Muscle of leg (tissue), 16 donors: Measurements from ENCODE around the gene OR4Q3. TPM values are rescaled to one million over a fixed set of nuclear protein-coding genes. Genes with fewer than 3 reads are reported as not detected.
"Not testable (repeated sequence)": the region's sequence is repeated elsewhere in the genome, so short reads cannot be mapped to it uniquely, and the experiment has no call there.

Source experiments
- DNase-seq: peaks from one replicate; pipeline ENCODE4 v3.0.0; 2013
- H3K27ac ChIP-seq: one replicate; pipeline ENCODE4 v1.5.1; 2013; ENCODE audit warnings: mild to moderate bottlenecking, low read length, control low read depth
- H3K27me3 ChIP-seq: one replicate; pipeline ENCODE4 v1.6.1; 2013; ENCODE audit warnings: low read length; ENCODE audit not compliant: control insufficient read depth, insufficient read depth
- H3K36me3 ChIP-seq: one replicate; pipeline ENCODE4 v1.6.1; 2013; ENCODE audit warnings: low read length; ENCODE audit not compliant: control insufficient read depth, insufficient read depth
- H3K4me1 ChIP-seq: one replicate; pipeline ENCODE4 v1.6.1; 2013; ENCODE audit warnings: low read length; ENCODE audit not compliant: control insufficient read depth, insufficient read depth
- H3K4me3 ChIP-seq: one replicate; pipeline ENCODE4 v1.5.1; 2013; ENCODE audit warnings: low read length, control low read depth
- H3K9me3 ChIP-seq: replicated peaks from 2 replicates; pipeline ENCODE4 v1.6.1; 2013; ENCODE audit warnings: low read depth, low read length; ENCODE audit not compliant: control insufficient read depth
- WGBS: methylation state at CpG from one replicate; pipeline ENCODE4 v1.1.5; 2013; ENCODE audit warnings: missing lambda C conversion rate; ENCODE audit not compliant: insufficient coverage; 5-methylcytosine and 5-hydroxymethylcytosine counted together
- long read RNA-seq, 11 donors: transcript quantifications; one replicate each; lab custom pipeline, GENCODE V29; 2026
- polyA plus RNA-seq, 8 donors: library from polyadenylated mRNA; unstranded; fragments of 120-200 nt; gene quantifications; one replicate each; pipeline versions ENCODE4 v1.2.1 to v1.2.3, GENCODE V29; 2013; ENCODE audit warnings: inconsistent platforms in 1 of 8, low replicate concordance in 1 of 8; ENCODE audit not compliant: insufficient read length in 8 of 8, insufficient read depth in 1 of 8
- total RNA-seq: library from RNA; stranded (reverse); fragments of 120-200 nt; gene quantifications from one replicate; pipeline ENCODE4 v1.2.4, GENCODE V29; 2013

The OR4Q3 gene
- not detected for total RNA-seq
- polyA plus RNA-seq, result not detected
- long read RNA-seq, donor 1, result 0 reads
- long read RNA-seq, donor 2, result 0 reads
- long read RNA-seq, donor 3, result 0 reads
- long read RNA-seq, donor 4, partial matches to known transcripts, result 0 of 1 reads
- long read RNA-seq, donor 4, other reads (novel, unspliced or antisense), result 0 of 1 reads
- long read RNA-seq, donor 5, result 0 reads
- long read RNA-seq, donor 6, result 0 reads
- long read RNA-seq, donor 7, result 0 reads
- long read RNA-seq, donor 8, result 0 reads
- long read RNA-seq, donor 9, result 0 reads
- long read RNA-seq, donor 10, result 0 reads
- long read RNA-seq, donor 11, result 0 reads

DNA sequence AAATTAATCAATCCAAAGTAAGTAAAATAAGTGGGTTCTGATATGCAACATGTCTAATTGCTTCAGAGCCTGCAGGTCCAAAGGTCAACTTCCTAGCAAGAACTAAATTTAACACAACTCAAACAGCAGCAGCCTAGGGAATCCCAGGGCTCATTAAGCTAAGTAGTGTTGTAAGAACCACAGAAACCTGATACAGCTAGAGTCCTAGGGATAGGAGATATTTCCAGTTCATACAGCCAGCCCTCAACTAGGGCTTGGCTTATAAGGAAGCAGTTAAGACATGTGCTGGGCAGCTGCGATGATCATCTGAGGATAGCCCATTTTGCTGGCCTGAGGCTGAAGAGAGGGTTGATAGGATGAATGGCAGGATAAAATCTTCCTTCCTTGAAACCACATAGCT is at the start of gene OR4Q3:
OR4Q3 (plus strand) TSS at position 316 of the 400 bp plus-strand sequence.
- Histone ChIP-seq H3K27ac (no peak within 1 kb of the TSS), H3K36me3 (no peaks in the 10 kb centered on the region), H3K4me3 (no peak within 1 kb of the TSS), H3K4me1 (no peaks in the 10 kb centered on the region), H3K9me3 (peaks cover 7% of the 10 kb centered on the region), H3K27me3 (no peaks in the 10 kb centered on the region)
- no peak for DNase-seq
- no CpG with 5 or more reads among the region's 1 CpG for WGBS

GRCh38 chr14:19729359-19729758 is 14.0 kb upstream of the OR4Q3 start:
- H3K4me3 ChIP-seq, result no peak overlapping the region
- H3K27ac ChIP-seq, result no peak overlapping the region
- H3K36me3 ChIP-seq, result no peaks in the 10 kb centered on the region
- DNase-seq, result no peak
- H3K4me1 ChIP-seq, result no peaks in the 10 kb centered on the region
- H3K27me3 ChIP-seq, result no peaks in the 10 kb centered on the region
- H3K9me3 ChIP-seq, result peaks cover 13% of the 10 kb centered on the region

DNA sequence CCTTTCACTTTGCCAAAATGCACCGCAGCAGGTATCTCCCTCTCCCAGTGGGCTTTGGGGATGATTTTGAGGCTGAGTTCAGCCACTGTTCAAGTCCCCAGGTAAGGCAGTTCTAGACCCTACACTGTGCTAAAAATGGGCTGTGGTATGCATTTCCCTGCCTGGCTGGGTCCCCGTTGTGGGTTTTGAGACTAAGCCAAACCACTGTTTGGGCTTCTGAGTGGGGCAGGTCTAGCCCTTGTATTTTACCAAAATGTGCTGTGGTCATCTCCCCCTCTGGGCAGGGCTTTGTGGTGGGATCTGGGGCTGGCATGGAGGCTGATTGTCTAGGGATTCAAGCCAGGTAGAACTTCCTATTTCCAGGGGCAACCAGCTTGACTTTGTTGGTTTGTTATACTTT is 13.6 kb upstream of the OR4Q3 start:
- Histone ChIP-seq H3K4me1 (no peaks in the 10 kb centered on the region), H3K36me3 (no peaks in the 10 kb centered on the region), H3K27me3 (no peaks in the 10 kb centered on the region), H3K9me3 (peaks cover 13% of the 10 kb centered on the region), H3K27ac (no peak overlapping the region), H3K4me3 (no peak overlapping the region)
- 60% methylated on average over 1 of the region's 2 CpGs for WGBS
- DNase-seq, result no peak

DNA sequence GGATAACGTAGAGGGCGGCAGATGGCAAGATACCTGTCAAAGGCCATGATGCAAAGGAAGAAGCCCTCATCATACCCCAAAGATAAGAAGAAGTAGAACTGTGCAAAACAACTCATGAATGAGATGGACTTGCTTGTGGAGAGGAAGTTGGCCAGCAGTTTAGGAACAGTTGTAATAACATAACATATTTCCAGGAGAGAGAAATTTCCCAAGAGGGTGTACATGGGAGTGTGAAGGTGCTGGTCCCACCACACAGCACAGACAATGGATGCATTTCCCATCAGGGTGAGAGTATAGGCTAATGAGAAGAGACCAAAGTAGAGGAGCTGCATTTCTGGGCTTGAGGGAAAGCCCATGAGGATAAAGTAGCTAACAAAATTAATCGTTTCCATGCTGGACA is 9.5 kb upstream of the OR4Q3 start:
- H3K4me1 ChIP-seq, DNase-seq, H3K4me3 ChIP-seq, H3K27me3 ChIP-seq, H3K36me3 ChIP-seq, H3K27ac ChIP-seq: not testable (repeated sequence)
- peaks cover 13% of the 10 kb centered on the region for H3K9me3 ChIP-seq
- WGBS, result no CpG with 5 or more reads among the region's 3 CpGs

GRCh38 chr14:19752316-19752715 is 8.9 kb downstream of the OR4Q3 start:
- not testable (repeated sequence) for H3K4me1 ChIP-seq, H3K27me3 ChIP-seq, H3K27ac ChIP-seq, H3K4me3 ChIP-seq, DNase-seq, H3K36me3 ChIP-seq
- peaks cover 17% of the 10 kb centered on the region for H3K9me3 ChIP-seq

DNA sequence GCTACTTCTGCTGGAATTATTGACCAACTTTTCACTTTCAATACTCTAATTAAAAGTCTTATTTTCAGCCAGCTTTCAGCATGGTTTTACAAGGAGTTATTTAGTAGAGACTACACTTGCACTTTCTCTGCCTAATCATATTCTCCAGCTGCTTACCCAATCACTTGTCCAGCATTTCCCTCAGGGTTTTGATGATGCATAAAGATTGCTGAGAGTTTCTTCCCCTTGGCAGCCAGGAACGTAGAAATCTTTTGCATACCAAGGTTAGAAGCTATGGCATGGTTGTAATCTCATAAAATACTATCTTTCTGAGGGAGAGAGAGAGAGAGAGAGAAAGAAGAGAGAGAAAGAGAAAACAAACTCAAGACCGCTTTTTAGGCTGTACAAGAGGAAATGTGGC is 10.8 kb downstream of the OR4Q3 start:
- Histone ChIP-seq H3K9me3 (peaks cover 7% of the 10 kb centered on the region), H3K36me3 (no peaks in the 10 kb centered on the region), H3K27me3 (no peaks in the 10 kb centered on the region), H3K27ac (no peak overlapping the region), H3K4me1 (no peaks in the 10 kb centered on the region), H3K4me3 (no peak overlapping the region)
- no CpG with 5 or more reads among the region's 2 CpGs for WGBS
- DNase-seq, result no peak

- not testable (repeated sequence) for DNase-seq, H3K4me1 ChIP-seq, H3K27me3 ChIP-seq, H3K27ac ChIP-seq, H3K4me3 ChIP-seq, H3K36me3 ChIP-seq
- peaks cover 14% of the 10 kb centered on the region for H3K9me3 ChIP-seq
- WGBS, result 100% methylated on average over 1 of the region's 3 CpGs
Observed at GRCh38 chr14:19771491-19771890, 28.1 kb downstream of the OR4Q3 start.

DNA sequence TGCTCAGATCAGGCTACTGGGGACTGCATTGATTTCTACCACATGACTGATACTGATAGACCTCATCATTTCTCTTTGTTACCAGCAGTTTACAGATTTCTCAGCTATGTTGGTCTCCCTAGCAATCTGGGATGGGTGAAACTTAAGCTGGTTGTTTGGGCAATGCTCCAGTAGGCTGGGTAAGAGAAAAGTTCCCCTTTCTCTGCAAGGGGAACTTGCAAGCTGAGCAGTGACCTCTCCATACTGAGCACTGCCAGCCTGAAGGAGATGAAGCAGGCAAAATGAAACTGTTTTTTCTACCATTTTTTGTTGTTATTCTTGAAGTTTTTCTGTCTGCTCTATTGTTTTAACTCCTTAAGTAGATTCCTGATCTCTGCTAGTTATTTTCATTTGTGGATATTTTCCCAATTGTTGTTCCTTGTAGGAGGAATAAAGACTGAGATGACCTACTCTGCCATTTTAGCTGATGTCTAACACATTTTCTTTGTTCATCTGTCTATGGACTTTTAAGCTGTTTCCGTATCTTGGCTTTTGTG is 28.6 kb downstream of the OR4Q3 start:
- Histone ChIP-seq H3K27ac (no peak overlapping the region), H3K4me3 (no peak overlapping the region), H3K36me3 (no peaks in the 10 kb centered on the region), H3K9me3 (peaks cover 14% of the 10 kb centered on the region), H3K27me3 (no peaks in the 10 kb centered on the region), H3K4me1 (no peaks in the 10 kb centered on the region)
- WGBS, result no CpG with 5 or more reads among the region's 1 CpG
- no peak for DNase-seq

- DNase-seq, H3K36me3 ChIP-seq, H3K27me3 ChIP-seq, H3K4me3 ChIP-seq, H3K4me1 ChIP-seq, H3K27ac ChIP-seq: not testable (repeated sequence)
- WGBS, result no CpG with 5 or more reads among the region's 2 CpGs
- peaks cover 14% of the 10 kb centered on the region for H3K9me3 ChIP-seq
Observed at GRCh38 chr14:19772454-19772853, 29.1 kb downstream of the OR4Q3 start.

DNA sequence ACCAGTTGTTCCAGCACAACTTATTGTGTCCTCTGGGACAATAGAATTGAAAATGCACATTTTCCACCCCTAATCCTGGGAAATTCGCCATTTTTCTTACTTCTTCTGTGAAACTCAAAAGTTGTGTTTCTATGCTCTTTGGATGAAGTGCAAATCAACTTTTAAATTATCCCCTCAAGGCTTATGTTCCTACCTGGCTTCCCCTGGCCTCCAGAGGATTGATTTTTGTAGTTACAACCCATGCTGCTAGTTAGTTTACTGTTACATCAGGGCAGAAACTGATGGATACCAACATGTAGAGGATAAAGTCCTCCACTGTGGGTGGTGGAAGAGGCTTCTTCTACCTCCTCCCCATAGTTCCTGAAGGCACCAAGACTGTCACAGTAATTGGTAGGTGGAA is 29.8 kb downstream of the OR4Q3 start, which contains the start of gene OR4M1:
OR4M1 (plus strand) TSS at position 301 of the 400 bp plus-strand sequence. CDS start 6,819 bp downstream, outside the sequence.
- no CpG with 5 or more reads among the region's 1 CpG for WGBS
- not testable (repeated sequence) for H3K4me3 ChIP-seq

More for the DNA sequence above, 29.8 kb downstream of the OR4Q3 start, which contains the start of gene OR4M1:
- H3K27ac ChIP-seq, H3K36me3 ChIP-seq, DNase-seq, H3K27me3 ChIP-seq, H3K4me1 ChIP-seq: not testable (repeated sequence)
- H3K9me3 ChIP-seq, result peaks cover 14% of the 10 kb centered on the region
